ENCODE results near the gene NTRK1.

DNA sequence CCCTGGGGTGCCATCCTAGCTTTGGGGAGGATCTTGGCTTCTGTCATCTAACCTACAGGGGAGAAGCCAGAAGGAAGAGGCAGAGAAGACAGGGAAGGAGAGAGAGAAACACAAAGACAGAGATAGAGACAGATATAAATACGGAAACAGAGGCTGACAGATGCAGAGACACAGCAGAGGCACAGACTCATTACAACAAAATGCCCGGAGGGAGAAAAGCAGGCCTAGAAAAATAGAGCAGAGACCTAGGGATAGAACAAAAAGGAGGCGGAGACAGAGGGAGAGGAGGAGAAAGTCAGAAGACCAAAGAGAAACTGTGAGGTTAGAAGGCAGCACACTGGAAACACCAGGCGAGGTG is 34.8 kb downstream of the NTRK1 start:
- TF ChIP-seq ARNT (IDR thresholded peaks at IDR 0.05) (no peak), CTBP1 (IDR thresholded peaks at IDR 0.05; ENCODE audit: borderline replicate concordance) (no peak), LEF1 (IDR thresholded peaks at IDR 0.05; ENCODE audit: borderline replicate concordance) (no peak), NFRKB (IDR thresholded peaks at IDR 0.05) (no peak), FOXK2 (IDR thresholded peaks at IDR 0.05) (no peak), SP1 (IDR thresholded peaks at IDR 0.05) (no peak), FOXA1 (IDR thresholded peaks at IDR 0.05) (no peak), SUZ12 (IDR thresholded peaks at IDR 0.05) (no peak), FOXM1 (IDR thresholded peaks at IDR 0.05; ENCODE audit: borderline replicate concordance) (no peak), HDGF (IDR thresholded peaks at IDR 0.05; ENCODE audit: borderline replicate concordance) (no peak), ELF4 (IDR thresholded peaks at IDR 0.05) (no peak), BHLHE40 (IDR thresholded peaks at IDR 0.05; ENCODE audit: borderline replicate concordance) (no peak), L3MBTL2 (conservative IDR thresholded peaks at IDR 0.05) (no peak), TARDBP (IDR thresholded peaks at IDR 0.05) (no peak)
